ENCODE results near the gene CACNA1B. TPM values are rescaled to one million over a fixed set of nuclear protein-coding genes. Genes with fewer than 3 reads are reported as not detected.

The CACNA1B gene
- total and polyA plus RNA-seq, 9 of the 15 experiments (the other 6 are each of a cell fraction or from before 2014, with no cell fraction given): 0.01 to 0.04 TPM; not detected in 7

DNA sequence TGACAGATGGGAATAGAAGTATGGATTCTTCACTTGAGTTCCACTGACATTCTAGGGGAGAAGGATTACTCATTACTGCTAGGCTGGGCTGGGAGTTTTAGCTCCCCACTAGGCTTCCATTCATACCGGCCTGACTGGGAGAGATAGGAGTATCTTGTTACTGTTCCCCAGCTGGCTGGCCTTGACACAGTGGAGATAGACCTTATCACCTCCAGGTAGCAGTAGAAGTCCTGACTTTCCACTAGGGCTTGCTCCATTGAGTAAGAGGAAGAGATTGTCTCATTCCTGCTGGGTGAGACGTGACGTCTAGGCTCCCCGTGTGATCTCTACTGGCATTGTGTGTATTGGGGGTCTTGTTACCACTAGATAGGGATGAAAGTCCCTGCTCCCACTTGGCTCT lies 156.4 kb downstream of the CACNA1B start (continued):
- TF ChIP-seq, protein P1, sequence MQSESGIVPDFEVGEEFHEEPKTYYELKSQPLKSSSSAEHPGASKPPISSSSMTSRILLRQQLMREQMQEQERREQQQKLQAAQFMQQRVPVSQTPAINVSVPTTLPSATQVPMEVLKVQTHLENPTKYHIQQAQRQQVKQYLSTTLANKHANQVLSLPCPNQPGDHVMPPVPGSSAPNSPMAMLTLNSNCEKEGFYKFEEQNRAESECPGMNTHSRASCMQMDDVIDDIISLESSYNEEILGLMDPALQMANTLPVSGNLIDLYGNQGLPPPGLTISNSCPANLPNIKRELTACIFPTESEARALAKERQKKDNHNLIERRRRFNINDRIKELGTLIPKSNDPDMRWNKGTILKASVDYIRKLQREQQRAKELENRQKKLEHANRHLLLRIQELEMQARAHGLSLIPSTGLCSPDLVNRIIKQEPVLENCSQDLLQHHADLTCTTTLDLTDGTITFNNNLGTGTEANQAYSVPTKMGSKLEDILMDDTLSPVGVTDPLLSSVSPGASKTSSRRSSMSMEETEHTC (IDR thresholded peaks at IDR 0.05): no peak
- no peak for TF ChIP-seq ZNF263 (CRISPR knock-in tag; IDR thresholded peaks at IDR 0.05; ENCODE audit: borderline replicate concordance)
- no peak for TF ChIP-seq PTTG1 (tag; IDR thresholded peaks at IDR 0.05; ENCODE audit: low read depth)
- TF ChIP-seq, protein P2, sequence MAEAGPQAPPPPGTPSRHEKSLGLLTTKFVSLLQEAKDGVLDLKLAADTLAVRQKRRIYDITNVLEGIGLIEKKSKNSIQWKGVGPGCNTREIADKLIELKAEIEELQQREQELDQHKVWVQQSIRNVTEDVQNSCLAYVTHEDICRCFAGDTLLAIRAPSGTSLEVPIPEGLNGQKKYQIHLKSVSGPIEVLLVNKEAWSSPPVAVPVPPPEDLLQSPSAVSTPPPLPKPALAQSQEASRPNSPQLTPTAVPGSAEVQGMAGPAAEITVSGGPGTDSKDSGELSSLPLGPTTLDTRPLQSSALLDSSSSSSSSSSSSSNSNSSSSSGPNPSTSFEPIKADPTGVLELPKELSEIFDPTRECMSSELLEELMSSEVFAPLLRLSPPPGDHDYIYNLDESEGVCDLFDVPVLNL (CRISPR knock-in tag; IDR thresholded peaks at IDR 0.05; ENCODE audit: low read depth): no peak
- peak; percentile 66 for TF ChIP-seq TCF3 (CRISPR knock-in tag; IDR thresholded peaks at IDR 0.05)
- TF ChIP-seq TAL1 (IDR thresholded peaks at IDR 0.05): peak; percentile 63
- no peak for TF ChIP-seq FOXJ2 (tag; IDR thresholded peaks at IDR 0.05)
- TF ChIP-seq MEF2A (IDR thresholded peaks at IDR 0.05; ENCODE audit: control insufficient read depth, low read depth, low read length): no peak
- TF ChIP-seq, protein P3, sequence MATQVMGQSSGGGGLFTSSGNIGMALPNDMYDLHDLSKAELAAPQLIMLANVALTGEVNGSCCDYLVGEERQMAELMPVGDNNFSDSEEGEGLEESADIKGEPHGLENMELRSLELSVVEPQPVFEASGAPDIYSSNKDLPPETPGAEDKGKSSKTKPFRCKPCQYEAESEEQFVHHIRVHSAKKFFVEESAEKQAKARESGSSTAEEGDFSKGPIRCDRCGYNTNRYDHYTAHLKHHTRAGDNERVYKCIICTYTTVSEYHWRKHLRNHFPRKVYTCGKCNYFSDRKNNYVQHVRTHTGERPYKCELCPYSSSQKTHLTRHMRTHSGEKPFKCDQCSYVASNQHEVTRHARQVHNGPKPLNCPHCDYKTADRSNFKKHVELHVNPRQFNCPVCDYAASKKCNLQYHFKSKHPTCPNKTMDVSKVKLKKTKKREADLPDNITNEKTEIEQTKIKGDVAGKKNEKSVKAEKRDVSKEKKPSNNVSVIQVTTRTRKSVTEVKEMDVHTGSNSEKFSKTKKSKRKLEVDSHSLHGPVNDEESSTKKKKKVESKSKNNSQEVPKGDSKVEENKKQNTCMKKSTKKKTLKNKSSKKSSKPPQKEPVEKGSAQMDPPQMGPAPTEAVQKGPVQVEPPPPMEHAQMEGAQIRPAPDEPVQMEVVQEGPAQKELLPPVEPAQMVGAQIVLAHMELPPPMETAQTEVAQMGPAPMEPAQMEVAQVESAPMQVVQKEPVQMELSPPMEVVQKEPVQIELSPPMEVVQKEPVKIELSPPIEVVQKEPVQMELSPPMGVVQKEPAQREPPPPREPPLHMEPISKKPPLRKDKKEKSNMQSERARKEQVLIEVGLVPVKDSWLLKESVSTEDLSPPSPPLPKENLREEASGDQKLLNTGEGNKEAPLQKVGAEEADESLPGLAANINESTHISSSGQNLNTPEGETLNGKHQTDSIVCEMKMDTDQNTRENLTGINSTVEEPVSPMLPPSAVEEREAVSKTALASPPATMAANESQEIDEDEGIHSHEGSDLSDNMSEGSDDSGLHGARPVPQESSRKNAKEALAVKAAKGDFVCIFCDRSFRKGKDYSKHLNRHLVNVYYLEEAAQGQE (IDR thresholded peaks at IDR 0.05; ENCODE audit: borderline replicate concordance): no peak
- TF ChIP-seq, protein P3 (CRISPR knock-in tag; IDR thresholded peaks at IDR 0.05; ENCODE audit: low read depth): no peak
- TF ChIP-seq, protein P4, sequence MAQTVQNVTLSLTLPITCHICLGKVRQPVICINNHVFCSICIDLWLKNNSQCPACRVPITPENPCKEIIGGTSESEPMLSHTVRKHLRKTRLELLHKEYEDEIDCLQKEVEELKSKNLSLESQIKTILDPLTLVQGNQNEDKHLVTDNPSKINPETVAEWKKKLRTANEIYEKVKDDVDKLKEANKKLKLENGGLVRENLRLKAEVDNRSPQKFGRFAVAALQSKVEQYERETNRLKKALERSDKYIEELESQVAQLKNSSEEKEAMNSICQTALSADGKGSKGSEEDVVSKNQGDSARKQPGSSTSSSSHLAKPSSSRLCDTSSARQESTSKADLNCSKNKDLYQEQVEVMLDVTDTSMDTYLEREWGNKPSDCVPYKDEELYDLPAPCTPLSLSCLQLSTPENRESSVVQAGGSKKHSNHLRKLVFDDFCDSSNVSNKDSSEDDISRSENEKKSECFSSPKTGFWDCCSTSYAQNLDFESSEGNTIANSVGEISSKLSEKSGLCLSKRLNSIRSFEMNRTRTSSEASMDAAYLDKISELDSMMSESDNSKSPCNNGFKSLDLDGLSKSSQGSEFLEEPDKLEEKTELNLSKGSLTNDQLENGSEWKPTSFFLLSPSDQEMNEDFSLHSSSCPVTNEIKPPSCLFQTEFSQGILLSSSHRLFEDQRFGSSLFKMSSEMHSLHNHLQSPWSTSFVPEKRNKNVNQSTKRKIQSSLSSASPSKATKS (CRISPR knock-in tag; IDR thresholded peaks at IDR 0.05): no peak
- no peak for TF ChIP-seq SMC3 (conservative IDR thresholded peaks at IDR 0.05; ENCODE audit: insufficient read depth, low read depth, low read length)
- no peak for TF ChIP-seq TFAM (CRISPR knock-in tag; conservative IDR thresholded peaks at IDR 0.05)
- no peak for TF ChIP-seq BRD4 (IDR thresholded peaks at IDR 0.05)
- TF ChIP-seq SETDB1 (IDR thresholded peaks at IDR 0.05; ENCODE audit: low read length): no peak
- no peak for TF ChIP-seq PHF20 (IDR thresholded peaks at IDR 0.05; ENCODE audit: partially characterized antibody)
- peak; percentile 53; the same call in 1 of the 2 replicates for TF ChIP-seq TEAD4 (IDR thresholded peaks at IDR 0.05; ENCODE audit: low read length)
- TF ChIP-seq TEAD4 (CRISPR knock-in tag; IDR thresholded peaks at IDR 0.05; ENCODE audit: borderline replicate concordance): no peak
